K562 (cell line): Measurements from ENCODE around the gene IQGAP3. TPM values are rescaled to one million over a fixed set of nuclear protein-coding genes. Genes with fewer than 3 reads are reported as not detected.

Experiments
- ATAC-seq: fragments of 200-7000 bp; cut with Tn5 transposase; 3 replicates; pipeline ENCODE4 v1.9.1; 2020; ENCODE audit warnings: moderate library complexity
- BruUV-seq: library from RNA; stranded (reverse); fragments of 400-500 nt; replicated peaks from 2 replicates; lab custom pipeline; 2021; lab: Mats Ljungman, UMichigan
- CTCF ChIA-PET: fragments of 300-600 bp; formaldehyde crosslinking; extraction: SDS; loops from one replicate; lab custom pipeline; 2021; ENCODE audit warnings: low intra/inter-chr PET ratio; lab: Yijun Ruan, JAX
- POLR2A ChIA-PET: fragments of 300-600, 350-650 bp; sonication (Branson Sonifier 250); formaldehyde crosslinking; extraction: SDS; loops from one replicate; lab custom pipeline; 2021; ENCODE audit warnings: antibody characterized with exemption, inconsistent platforms; lab: Yijun Ruan, JAX
- DNase-seq, 4 experiments: peaks; one replicate each; pipeline versions ENCODE4 v3.0.0 to v3.0.0-alpha.2; 2011 to 2018; ENCODE audit warnings: low spot score in 3 of 4, mixed read lengths in 3 of 4; ENCODE audit errors: extremely low read depth in 1 of 4
- FAIRE-seq: peaks from 2 replicates; lab custom pipeline; 2011; peaks lifted over from hg19 to GRCh38; lab: Jason Lieb, UNC
- H2AFZ ChIP-seq: 2 replicates; pipeline ENCODE4 v1.6.0; 2011; ENCODE audit warnings: low read depth, low read length, control low read depth, inconsistent platforms
- H3K27ac ChIP-seq: fragments of 200-600 bp; 3 replicates; pipeline ENCODE4 v1.8.0; 2011; ENCODE audit warnings: low read depth, mild to moderate bottlenecking, control low read depth, inconsistent platforms, low read length, moderate library complexity, mixed read lengths; ENCODE audit errors: extremely low read depth
- H3K27me3 ChIP-seq, 2 experiments: fragments of 300-600 bp in 1 of 2; 2 replicates in 1 of 2; 3 replicates in 1 of 2; pipeline versions ENCODE4 v1.6.0 to v1.8.0; 2011; ENCODE audit warnings: inconsistent platforms in 2 of 2, low read length in 2 of 2, mild to moderate bottlenecking in 1 of 2, mixed read lengths in 1 of 2, moderate library complexity in 1 of 2; ENCODE audit not compliant: control insufficient read depth in 2 of 2, insufficient read depth in 2 of 2
- H3K36me3 ChIP-seq: fragments of 300-600 bp; 3 replicates; pipeline ENCODE4 v1.8.0; 2011; ENCODE audit warnings: mild to moderate bottlenecking, low read length, inconsistent platforms; ENCODE audit not compliant: control insufficient read depth, insufficient read depth
- H3K4me1 ChIP-seq, 2 experiments: fragments of 200-600 bp in 1 of 2; replicated peaks in 1 of 2; 2 replicates in 1 of 2; 3 replicates in 1 of 2; pipeline versions ENCODE4 v1.5.1 to v1.8.0; 2011; ENCODE audit warnings: inconsistent platforms in 2 of 2, low read length in 2 of 2, mild to moderate bottlenecking in 1 of 2, mixed read lengths in 1 of 2, moderate library complexity in 1 of 2; ENCODE audit not compliant: control insufficient read depth in 2 of 2, insufficient read depth in 2 of 2
- H3K4me2 ChIP-seq: 2 replicates; pipeline ENCODE4 v1.6.1; 2011; ENCODE audit warnings: low read length, control low read depth, inconsistent platforms, mixed read lengths; ENCODE audit not compliant: insufficient read depth
- H3K4me3 ChIP-seq: fragments of 200-600 bp; sonication (generic), shearing (Covaris generic); 2 replicates; pipeline ENCODE4 v1.5.1; 2016; ENCODE audit warnings: control low read depth, inconsistent platforms
- H3K79me2 ChIP-seq: fragments of 200-600 bp; 3 replicates; pipeline ENCODE4 v1.8.0; 2011; ENCODE audit warnings: low read length, inconsistent platforms; ENCODE audit not compliant: control insufficient read depth, insufficient read depth
- H3K9ac ChIP-seq, 2 experiments: 2 replicates each; pipeline versions ENCODE4 v1.6.0 to v1.6.1; 2011; ENCODE audit warnings: low read depth in 2 of 2, low read length in 2 of 2, control low read depth in 1 of 2, inconsistent platforms in 1 of 2, mild to moderate bottlenecking in 1 of 2, mixed read lengths in 1 of 2; ENCODE audit not compliant: insufficient read depth in 1 of 2
- H3K9me1 ChIP-seq: one replicate; pipeline ENCODE4 v1.6.0; 2011; ENCODE audit warnings: inconsistent platforms, mild to moderate bottlenecking, low read length, moderate library complexity; ENCODE audit not compliant: control insufficient read depth, insufficient read depth
- H3K9me3 ChIP-seq: replicated peaks from 2 replicates; pipeline ENCODE4 v1.5.1; 2011; ENCODE audit warnings: low read depth, low read length, inconsistent platforms; ENCODE audit not compliant: control insufficient read depth, insufficient read depth
- H4K20me1 ChIP-seq: replicated peaks from 2 replicates; pipeline ENCODE4 v1.6.1; 2011; ENCODE audit warnings: low read length, inconsistent platforms, mixed read lengths; ENCODE audit not compliant: control insufficient read depth, insufficient read depth
- CEBPB ChIP-seq: fragments of 450-650 bp; IDR thresholded peaks from 2 replicates; pipeline ENCODE4 v1.6.1; 2016; ENCODE audit warnings: missing genetic modification characterization, missing compliant biosample characterization
- CHCHD3 ChIP-seq: fragments of 250-450 bp; sonication (Bioruptor Pico); IDR thresholded peaks from 2 replicates; pipeline ENCODE4 v2.1.2; 2022; ENCODE audit warnings: mild to moderate bottlenecking
- POU5F1 ChIP-seq: fragments of 150-350 bp; IDR thresholded peaks from 2 replicates; pipeline ENCODE4 v1.6.1; 2014; ENCODE audit warnings: borderline replicate concordance, low read length, low read depth, mild to moderate bottlenecking; ENCODE audit not compliant: partially characterized antibody
- SP1 ChIP-seq: sonication (generic); formaldehyde crosslinking; IDR thresholded peaks from 2 replicates; pipeline ENCODE4 v1.8.1; 2022; ENCODE audit warnings: mild to moderate bottlenecking, missing genetic modification reagents
- SPI1 ChIP-seq: IDR thresholded peaks from 2 replicates; pipeline ENCODE4 v1.6.1; 2011; ENCODE audit warnings: low read depth, low read length, control low read depth, borderline replicate concordance
- ZNF384 ChIP-seq: IDR thresholded peaks from 2 replicates; pipeline ENCODE4 v1.6.1; 2012; ENCODE audit warnings: low read depth, low read length, improper control_type of control experiment
- WGBS: fragments of 100-300 bp; shearing (Covaris generic); methylation state at CpG from one replicate; pipeline ENCODE4 v1.1.6; 2016; ENCODE audit warnings: low coverage, mixed read lengths; ENCODE audit not compliant: insufficient coverage; ENCODE audit errors: missing lambda C conversion rate; 5-methylcytosine and 5-hydroxymethylcytosine counted together
- in situ Hi-C: fragments of 300-500 bp; cut with MboI; formaldehyde crosslinking; loops from 4 replicates; pipeline ENCODE4 v1.15.0; 2018; ENCODE audit warnings: inconsistent platforms, mixed read lengths
- intact Hi-C: fragments of 100-400 bp; cut with micrococcal nuclease; formaldehyde crosslinking; loops from 2 replicates; pipeline ENCODE4 v1.14.2; 2022
- polyA plus RNA-seq, 8 experiments: library from polyadenylated mRNA; depleted of rRNA in 4 of 8; stranded (reverse) in 5 of 8; unstranded in 3 of 8; fragments of >200 nt; fragmentation: Nextera tagmentation in 2 of 8; fragmentation: Illumina TruSeq in 1 of 8; extraction: Ambion mirVana in 2 of 8; extraction: Trizol in 1 of 8; gene quantifications; 2 replicates each; pipeline versions ENCODE4 v1.2.1 to v1.2.3, GENCODE V29; 2011 to 2014; ENCODE audit warnings: inconsistent platforms in 1 of 8, missing spikeins in 1 of 8
- total RNA-seq, 7 experiments: library from RNA; depleted of rRNA in 6 of 7; stranded (reverse); fragments of >200 nt in 6 of 7; fragmentation: Illumina TruSeq in 2 of 7; extraction: Trizol in 2 of 7; gene quantifications; 2 replicates each; pipeline versions ENCODE4 v1.2.1 to v1.2.3, GENCODE V29; 2011 to 2021; ENCODE audit warnings: low replicate concordance in 1 of 7
- TF ChIP-seq, protein P1 (sequence below): sonication (generic); formaldehyde crosslinking; IDR thresholded peaks from 2 replicates; pipeline ENCODE4 v1.8.0; 2022; ENCODE audit warnings: mild to moderate bottlenecking, missing genetic modification reagents
- TF ChIP-seq, protein P2 (sequence below), 3 experiments: IDR thresholded peaks in 2 of 3; conservative IDR thresholded peaks in 1 of 3; 2 replicates each; pipeline ENCODE4 v1.5.1; 2011 to 2012; ENCODE audit warnings: low read length in 3 of 3, mild to moderate bottlenecking in 3 of 3, control low read depth in 2 of 3, improper control_type of control experiment in 1 of 3, inconsistent platforms in 1 of 3, low read depth in 1 of 3, mixed read lengths in 1 of 3, moderate library complexity in 1 of 3; ENCODE audit not compliant: insufficient read depth in 2 of 3

Gene IQGAP3
- total and polyA plus RNA-seq, 9 of the 15 experiments (the other 6 are each of a cell fraction or from before 2014, with no cell fraction given): 1.4 to 16.6 (median 11.9) TPM

DNA sequence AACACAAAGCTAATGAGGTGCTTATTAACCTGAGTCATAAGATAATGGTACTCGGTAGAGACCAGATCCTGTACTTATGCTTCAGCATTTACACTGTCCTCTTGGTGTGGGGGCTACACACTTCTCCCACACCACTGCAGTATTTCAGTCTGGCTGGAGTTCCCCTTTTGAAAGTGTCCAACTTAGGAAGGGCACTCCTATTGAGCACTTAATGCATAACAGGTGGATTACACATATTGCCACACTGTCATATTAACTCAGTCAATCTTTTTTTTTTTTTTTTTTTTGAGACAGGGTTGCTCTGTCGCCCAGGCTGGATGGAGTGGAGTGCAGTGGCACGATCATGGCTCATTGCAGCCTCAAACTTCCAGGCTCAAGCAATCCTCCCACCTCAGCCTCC is 27.4 kb upstream of the IQGAP3 start:
- peak; percentile 11 for FAIRE-seq
- no peaks in the 10 kb centered on the region for H3K9me1 ChIP-seq
- H3K27ac ChIP-seq: no peak overlapping the region
- H3K36me3 ChIP-seq: peaks cover 51% of the 10 kb centered on the region
- no peak overlapping the region for H2AFZ ChIP-seq
- H3K9me3 ChIP-seq: no peaks in the 10 kb centered on the region
- ATAC-seq: peak; percentile 70
- peaks cover 12% of the 10 kb centered on the region in 2 experiments; a peak in 4 of 5 replicates for H3K4me1 ChIP-seq
- no TSS peak for BruUV-seq
- H3K27me3 ChIP-seq: no peaks in the 10 kb centered on the region
- peak in 1 of 4 experiments; percentile 46 for DNase-seq
- peak; percentile 95 for TF ChIP-seq SPI1
- peak; percentile 51 for TF ChIP-seq ZNF384
- TF ChIP-seq, protein P1, sequence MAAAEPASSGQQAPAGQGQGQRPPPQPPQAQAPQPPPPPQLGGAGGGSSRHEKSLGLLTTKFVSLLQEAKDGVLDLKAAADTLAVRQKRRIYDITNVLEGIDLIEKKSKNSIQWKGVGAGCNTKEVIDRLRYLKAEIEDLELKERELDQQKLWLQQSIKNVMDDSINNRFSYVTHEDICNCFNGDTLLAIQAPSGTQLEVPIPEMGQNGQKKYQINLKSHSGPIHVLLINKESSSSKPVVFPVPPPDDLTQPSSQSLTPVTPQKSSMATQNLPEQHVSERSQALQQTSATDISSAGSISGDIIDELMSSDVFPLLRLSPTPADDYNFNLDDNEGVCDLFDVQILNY (CRISPR knock-in tag): peak; percentile 55; the same call in 1 of the 2 replicates
- TF ChIP-seq POU5F1: no peak
- no peak for TF ChIP-seq CHCHD3 (CRISPR knock-in tag)
- TF ChIP-seq, protein P2, sequence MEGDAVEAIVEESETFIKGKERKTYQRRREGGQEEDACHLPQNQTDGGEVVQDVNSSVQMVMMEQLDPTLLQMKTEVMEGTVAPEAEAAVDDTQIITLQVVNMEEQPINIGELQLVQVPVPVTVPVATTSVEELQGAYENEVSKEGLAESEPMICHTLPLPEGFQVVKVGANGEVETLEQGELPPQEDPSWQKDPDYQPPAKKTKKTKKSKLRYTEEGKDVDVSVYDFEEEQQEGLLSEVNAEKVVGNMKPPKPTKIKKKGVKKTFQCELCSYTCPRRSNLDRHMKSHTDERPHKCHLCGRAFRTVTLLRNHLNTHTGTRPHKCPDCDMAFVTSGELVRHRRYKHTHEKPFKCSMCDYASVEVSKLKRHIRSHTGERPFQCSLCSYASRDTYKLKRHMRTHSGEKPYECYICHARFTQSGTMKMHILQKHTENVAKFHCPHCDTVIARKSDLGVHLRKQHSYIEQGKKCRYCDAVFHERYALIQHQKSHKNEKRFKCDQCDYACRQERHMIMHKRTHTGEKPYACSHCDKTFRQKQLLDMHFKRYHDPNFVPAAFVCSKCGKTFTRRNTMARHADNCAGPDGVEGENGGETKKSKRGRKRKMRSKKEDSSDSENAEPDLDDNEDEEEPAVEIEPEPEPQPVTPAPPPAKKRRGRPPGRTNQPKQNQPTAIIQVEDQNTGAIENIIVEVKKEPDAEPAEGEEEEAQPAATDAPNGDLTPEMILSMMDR (IDR thresholded peaks at IDR 0.05 in 2 of 3, conservative IDR thresholded peaks at IDR 0.05 in 1 of 3; ENCODE audit: insufficient read depth in 2 of 3, low read depth in 1 of 3, low read length in 3 of 3): peak; percentile 23 to 38 (median 28); a peak in 3 of 6 replicates
- 0 out of 2 replicates have a peak, but pooled peaks have one; percentile 34 for TF ChIP-seq SP1 (CRISPR knock-in tag)
- TF ChIP-seq CEBPB (tag): peak; percentile 55
- no peaks in the 10 kb centered on the region for H4K20me1 ChIP-seq
- in situ Hi-C loops: loop anchor here (5.0 kb wide), 2 partner anchors 143 to 213 kb away; no protein-coding TSS in a partner anchor
- H3K4me3 ChIP-seq: peak overlapping the region; percentile 81; the same call in 1 of the 2 replicates
- H3K4me2 ChIP-seq: peak overlapping the region; percentile 97
- H3K79me2 ChIP-seq: peaks cover 46% of the 10 kb centered on the region
- ChIA-PET POLR2A (interaction anchor here (0.6 to 3.2 kb wide), 4 partner anchors 9 to 1785 kb away, joined by 3 to 16 read pairs (median 4); partner anchors contain the start of gene NAXE), CTCF (interaction anchor here (0.6 kb wide), 1 partner anchor 117 kb away, joined by 3 read pairs; no protein-coding TSS in a partner anchor)
- intact Hi-C loops: no loop called here
- peak overlapping the region; percentile 35 to 93; a peak in 2 of 4 replicates for H3K9ac ChIP-seq
- WGBS: 41% methylated on average over 3 of the region's 3 CpGs
